SK-N-SH (cell line): ENCODE measurements around the gene SARS2. TPM values are rescaled to one million over a fixed set of nuclear protein-coding genes. Genes with fewer than 3 reads are reported as not detected.
"Not testable (repeated sequence)": the region's sequence is repeated elsewhere in the genome, so short reads cannot be mapped to it uniquely, and the experiment has no call there.

ENCODE experiments used
- CTCF ChIA-PET: fragments of 300-600, 350-600 bp; formaldehyde crosslinking; extraction: SDS; loops from one replicate; lab custom pipeline; 2021; lab: Yijun Ruan, JAX
- POLR2A ChIA-PET: fragments of 350-600 bp; sonication (Branson Sonifier 250); formaldehyde crosslinking; extraction: SDS; loops from one replicate; lab custom pipeline; 2020; ENCODE audit warnings: antibody characterized with exemption, inconsistent platforms; lab: Yijun Ruan, JAX
- DNase-seq: peaks from one replicate; pipeline ENCODE4 v3.0.0; 2012
- H2AFZ ChIP-seq: fragments of 200-600 bp; sonication (generic); 2 replicates; pipeline ENCODE4 v1.8.1; 2016; ENCODE audit warnings: antibody characterized with exemption, mild to moderate bottlenecking, low read depth
- H3F3A ChIP-seq: fragments of 200-600 bp; sonication (generic); replicated peaks from 2 replicates; pipeline ENCODE3; 2016; ENCODE audit warnings: antibody characterized with exemption, mild to moderate bottlenecking; ENCODE audit not compliant: insufficient read depth
- H3K27ac ChIP-seq, 2 experiments: fragments of 200-500 bp in 1 of 2; fragments of 200-600 bp in 1 of 2; sonication (Bioruptor generic) in 1 of 2; sonication (generic), shearing (Covaris generic) in 1 of 2; 2 replicates each; pipeline versions ENCODE4 v1.5.1 to v1.6.1; 2014 to 2016; ENCODE audit warnings: low read depth in 2 of 2, inconsistent platforms in 1 of 2, low read length in 1 of 2, mild to moderate bottlenecking in 1 of 2, mixed read lengths in 1 of 2
- H3K27me3 ChIP-seq: fragments of 200-600 bp; sonication (generic), shearing (Covaris generic); 2 replicates; pipeline ENCODE4 v1.6.1; 2016; ENCODE audit warnings: mixed run types; ENCODE audit not compliant: insufficient read depth
- H3K36me3 ChIP-seq, 2 experiments: fragments of 200-500 bp in 1 of 2; fragments of 200-600 bp in 1 of 2; sonication (Bioruptor generic) in 1 of 2; sonication (generic) in 1 of 2; replicated peaks in 1 of 2; 2 replicates each; pipeline versions ENCODE3 to v1.5.1; 2014 to 2016; ENCODE audit warnings: low read length in 1 of 2, mild to moderate bottlenecking in 1 of 2; ENCODE audit not compliant: insufficient read depth in 2 of 2, control insufficient read depth in 1 of 2
- H3K4me1 ChIP-seq, 2 experiments: fragments of 200-500 bp in 1 of 2; fragments of 200-600 bp in 1 of 2; sonication (Bioruptor generic) in 1 of 2; sonication (generic), shearing (Covaris generic) in 1 of 2; 2 replicates each; pipeline versions ENCODE4 v1.5.1 to v1.6.1; 2014 to 2016; ENCODE audit warnings: low read depth in 1 of 2, low read length in 1 of 2, mixed run types in 1 of 2; ENCODE audit not compliant: insufficient read depth in 2 of 2, control insufficient read depth in 1 of 2
- H3K4me2 ChIP-seq: fragments of 200-600 bp; sonication (generic), shearing (Covaris generic); 2 replicates; pipeline ENCODE4 v1.6.1; 2017; ENCODE audit warnings: mixed run types
- H3K4me3 ChIP-seq, 2 experiments: fragments of 200-500 bp in 1 of 2; fragments of 200-600 bp in 1 of 2; sonication (Bioruptor generic) in 1 of 2; sonication (generic), shearing (Covaris generic) in 1 of 2; 2 replicates each; pipeline versions ENCODE4 v1.5.1 to v1.8.1; 2014 to 2016; ENCODE audit warnings: low read depth in 2 of 2, inconsistent platforms in 1 of 2, low read length in 1 of 2, mild to moderate bottlenecking in 1 of 2, mixed read lengths in 1 of 2, moderate library complexity in 1 of 2
- H3K79me2 ChIP-seq: fragments of 200-600 bp; sonication (generic); 2 replicates; pipeline ENCODE4 v1.8.1; 2017; ENCODE audit warnings: mild to moderate bottlenecking; ENCODE audit not compliant: insufficient read depth
- H3K9ac ChIP-seq: fragments of 200-600 bp; sonication (generic); 2 replicates; pipeline ENCODE4 v1.6.1; 2017; ENCODE audit warnings: mixed run types
- H3K9me2 ChIP-seq: fragments of 200-600 bp; sonication (generic); 2 replicates; pipeline ENCODE4 v1.6.1; 2017; ENCODE audit warnings: mixed run types
- H3K9me3 ChIP-seq: fragments of 200-600 bp; sonication (generic); 2 replicates; pipeline ENCODE4 v1.6.1; 2017; ENCODE audit warnings: mixed run types, mild to moderate bottlenecking, moderate library complexity
- H4K20me1 ChIP-seq: fragments of 200-600 bp; sonication (generic); 2 replicates; pipeline ENCODE4 v1.6.1; 2017; ENCODE audit warnings: mild to moderate bottlenecking, mixed run types; ENCODE audit not compliant: insufficient read depth
- GATA2 ChIP-seq: sonication (generic); formaldehyde crosslinking; IDR thresholded peaks from 2 replicates; pipeline ENCODE4 v1.5.0; 2020; ENCODE audit warnings: mild to moderate bottlenecking, missing genetic modification reagents
- POLR2AphosphoS5 ChIP-seq: IDR thresholded peaks from 2 replicates; pipeline ENCODE4 v1.6.1; 2012; ENCODE audit warnings: low read depth, low read length
- RCOR1 ChIP-seq: fragments of 150-350 bp; IDR thresholded peaks from 2 replicates; pipeline ENCODE4 v1.6.1; 2017; ENCODE audit warnings: antibody characterized with exemption, low read length
- USF1 ChIP-seq: IDR thresholded peaks from 2 replicates; pipeline ENCODE4 v1.4.0; 2012; ENCODE audit warnings: low read depth, borderline replicate concordance
- USF2 ChIP-seq: fragments of 150-350 bp; IDR thresholded peaks from 2 replicates; pipeline ENCODE4 v1.6.1; 2017; ENCODE audit warnings: antibody characterized with exemption, low read length, low read depth, borderline replicate concordance
- YY1 ChIP-seq: IDR thresholded peaks from 2 replicates; pipeline ENCODE4 v1.4.0; 2012; ENCODE audit warnings: low read depth, mild to moderate bottlenecking
- WGBS: methylation state at CpG from one replicate; pipeline ENCODE4 v1.1.6; 2017; ENCODE audit warnings: low lambda C conversion rate; 5-methylcytosine and 5-hydroxymethylcytosine counted together
- polyA plus RNA-seq, 3 experiments: library from polyadenylated mRNA; depleted of rRNA; stranded (reverse); fragments of >200 nt; gene quantifications; 2 replicates each; pipeline ENCODE4 v1.2.3, GENCODE V29; 2012
- TF ChIP-seq, protein P1 (sequence below): IDR thresholded peaks from 2 replicates; pipeline ENCODE4 v1.4.0; 2012; ENCODE audit warnings: low read depth

The SARS2 gene
- polyA plus RNA-seq, 1 of the 3 experiments (the other 2 are of a cell fraction), result 36.5 TPM

- ChIA-PET POLR2A (no interaction called here), CTCF (interaction anchor here (1.5 to 2.0 kb wide), 2 partner anchors 9 to 13 kb away, joined by 4 to 9 read pairs; no protein-coding TSS in a partner anchor)
- Histone ChIP-seq H3K4me1 (peaks cover under 1 to 9% of the 10 kb centered on the region in 2 experiments; a peak in 3 of 4 replicates), H3K27me3 (no peaks in the 10 kb centered on the region), H3K9ac (no peak overlapping the region), H3K9me2 (no peaks in the 10 kb centered on the region), H3F3A (peaks cover 15% of the 10 kb centered on the region), H2AFZ (no peak overlapping the region), H3K36me3 (peaks cover 4 to 20% of the 10 kb centered on the region in 2 experiments), H3K27ac (no peak overlapping the region), H3K79me2 (peaks cover 63% of the 10 kb centered on the region), H3K9me3 (no peaks in the 10 kb centered on the region), H3K4me2 (no peak overlapping the region), H4K20me1 (no peaks in the 10 kb centered on the region), H3K4me3 (no peak overlapping the region)
- WGBS, result 90% methylated on average over 12 of the region's 12 CpGs
- DNase-seq, result no peak
- TF ChIP-seq USF2 (no peak), USF1 (no peak), GATA2 (CRISPR knock-in tag) (no peak), YY1 (no peak), RCOR1 (no peak), POLR2AphosphoS5 (no peak)
- TF ChIP-seq, protein P1, sequence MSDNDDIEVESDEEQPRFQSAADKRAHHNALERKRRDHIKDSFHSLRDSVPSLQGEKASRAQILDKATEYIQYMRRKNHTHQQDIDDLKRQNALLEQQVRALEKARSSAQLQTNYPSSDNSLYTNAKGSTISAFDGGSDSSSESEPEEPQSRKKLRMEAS, result no peak
These were observed 40.3 kb upstream of the SARS2 start for GRCh38 chr19:38970664-38971532.

DNA sequence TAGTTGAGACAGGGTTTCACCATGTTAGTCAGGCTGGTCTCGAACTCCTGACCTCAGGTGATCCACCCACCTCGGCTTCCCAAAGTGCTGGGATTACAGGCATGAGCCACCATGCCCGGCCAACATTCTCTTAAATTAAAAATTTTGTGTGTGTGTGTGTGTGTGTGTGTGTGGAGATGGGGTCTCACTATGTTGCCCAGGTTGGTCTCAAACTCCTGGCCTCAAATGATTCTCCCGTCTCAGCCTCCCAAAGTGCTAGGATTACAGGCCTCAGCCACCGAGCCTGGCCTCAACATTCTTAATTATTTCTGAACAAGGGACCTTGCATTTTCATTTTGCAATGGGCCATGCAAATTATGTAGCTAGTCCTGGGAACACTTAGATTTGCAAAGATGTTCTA, 35.6 kb upstream of the SARS2 start:
- H3K4me3 ChIP-seq, DNase-seq, H3K4me2 ChIP-seq, H3K27ac ChIP-seq, H3K4me1 ChIP-seq, H2AFZ ChIP-seq, H4K20me1 ChIP-seq, H3K27me3 ChIP-seq, H3K9me3 ChIP-seq, H3K9ac ChIP-seq, POLR2A ChIA-PET, H3K9me2 ChIP-seq: not testable (repeated sequence)
- CTCF ChIA-PET, result interaction anchor here (0.7 to 1.2 kb wide), 2 partner anchors 10 to 563 kb away, joined by 3 to 4 read pairs; partner anchors contain the start of gene FAM98C
- Histone ChIP-seq H3K79me2 (peaks cover 25% of the 10 kb centered on the region), H3F3A (peaks cover 11% of the 10 kb centered on the region), H3K36me3 (peaks cover 4 to 17% of the 10 kb centered on the region in 2 experiments)
- WGBS, result 91% methylated on average over 5 of the region's 5 CpGs
